Measurements from ENCODE around the gene STAM2.

Gene STAM2

GRCh38 chr2:152089238-152089637 lies 86.3 kb downstream of the STAM2 start:
- CTCF ChIA-PET = interaction anchor here (0.7 kb wide), 1 partner anchor 547 kb away, joined by 3 read pairs; no protein-coding TSS in a partner anchor
- Mint-ChIP-seq H3K4me3 (no peak overlapping the region), H3K4me1 (no peaks in the 10 kb centered on the region), H3K27me3 (peaks cover 19% of the 10 kb centered on the region), H3K9me3 (no peaks in the 10 kb centered on the region), H3K36me3 (no peaks in the 10 kb centered on the region), H3K27ac (no peak overlapping the region)
- DNase-seq = no peak

GRCh38 chr2:152088006-152088405 lies 87.6 kb downstream of the STAM2 start:
- Mint-ChIP-seq H3K27me3 (peaks cover 12% of the 10 kb centered on the region), H3K4me1 (no peaks in the 10 kb centered on the region), H3K4me3 (no peak overlapping the region), H3K27ac (no peak overlapping the region), H3K9me3 (no peaks in the 10 kb centered on the region), H3K36me3 (no peaks in the 10 kb centered on the region)
- DNase-seq = no peak
- CTCF ChIA-PET = no interaction called here

GRCh38 chr2:152086231-152086630 lies 89.3 kb downstream of the STAM2 start:
- Mint-ChIP-seq H3K4me1 (no peaks in the 10 kb centered on the region), H3K36me3 (no peaks in the 10 kb centered on the region), H3K27ac (no peak overlapping the region), H3K4me3 (no peak overlapping the region), H3K9me3 (no peaks in the 10 kb centered on the region), H3K27me3 (peaks cover 12% of the 10 kb centered on the region)
- no peak for DNase-seq
- CTCF ChIA-PET = no interaction called here

- H3K4me3 Mint-ChIP-seq = no peak overlapping the region
- H3K9me3 Mint-ChIP-seq = no peaks in the 10 kb centered on the region
- CTCF ChIA-PET = interaction anchor here (0.6 kb wide), 1 partner anchor 48 kb away, joined by 3 read pairs; no protein-coding TSS in a partner anchor
- no peaks in the 10 kb centered on the region for H3K4me1 Mint-ChIP-seq
- no peak for DNase-seq
- H3K36me3 Mint-ChIP-seq = no peaks in the 10 kb centered on the region
- H3K27ac Mint-ChIP-seq = no peak overlapping the region
- peaks cover 1% of the 10 kb centered on the region for H3K27me3 Mint-ChIP-seq
Measured at GRCh38 chr2:152084076-152084475, 91.5 kb downstream of the STAM2 start.

GRCh38 chr2:152083202-152083875 lies 92.2 kb downstream of the STAM2 start:
- no peaks in the 10 kb centered on the region for H3K9me3 Mint-ChIP-seq
- no peak for DNase-seq
- CTCF ChIA-PET = no interaction called here
- H3K36me3 Mint-ChIP-seq = no peaks in the 10 kb centered on the region
- H3K4me1 Mint-ChIP-seq = no peaks in the 10 kb centered on the region
- H3K27me3 Mint-ChIP-seq = no peaks in the 10 kb centered on the region
- H3K27ac Mint-ChIP-seq = no peak overlapping the region
- H3K4me3 Mint-ChIP-seq = no peak overlapping the region

- H3K27ac Mint-ChIP-seq = no peak overlapping the region
- no peaks in the 10 kb centered on the region for H3K4me1 Mint-ChIP-seq
- DNase-seq = no peak
- CTCF ChIA-PET = no interaction called here
- H3K4me3 Mint-ChIP-seq = no peak overlapping the region
- H3K9me3 Mint-ChIP-seq = no peaks in the 10 kb centered on the region
- peaks cover 3% of the 10 kb centered on the region for H3K27me3 Mint-ChIP-seq
- H3K36me3 Mint-ChIP-seq = no peaks in the 10 kb centered on the region
Measured at GRCh38 chr2:152078662-152079061, 96.9 kb downstream of the STAM2 start.

- DNase-seq = no peak
- Mint-ChIP-seq H3K4me1 (no peaks in the 10 kb centered on the region), H3K9me3 (no peaks in the 10 kb centered on the region), H3K27me3 (peaks cover 3% of the 10 kb centered on the region), H3K27ac (no peak overlapping the region), H3K4me3 (no peak overlapping the region), H3K36me3 (no peaks in the 10 kb centered on the region)
- CTCF ChIA-PET = no interaction called here
Measured at GRCh38 chr2:152078023-152078422, 97.5 kb downstream of the STAM2 start.

GRCh38 chr2:152075461-152076050 lies 100.0 kb downstream of the STAM2 start:
- Mint-ChIP-seq H3K4me3 (no peak overlapping the region), H3K4me1 (no peaks in the 10 kb centered on the region), H3K27ac (no peak overlapping the region), H3K36me3 (no peaks in the 10 kb centered on the region), H3K9me3 (no peaks in the 10 kb centered on the region), H3K27me3 (peaks cover 3% of the 10 kb centered on the region)
- DNase-seq = no peak
- CTCF ChIA-PET = no interaction called here

GRCh38 chr2:152072011-152072410 lies 103.6 kb downstream of the STAM2 start:
- no peak for DNase-seq
- Mint-ChIP-seq H3K4me3 (no peak overlapping the region), H3K9me3 (no peaks in the 10 kb centered on the region), H3K27me3 (peaks cover 3% of the 10 kb centered on the region), H3K27ac (no peak overlapping the region), H3K36me3 (no peaks in the 10 kb centered on the region), H3K4me1 (no peaks in the 10 kb centered on the region)
- CTCF ChIA-PET = interaction anchor here (0.7 kb wide), 1 partner anchor 526 kb away, joined by 3 read pairs; no protein-coding TSS in a partner anchor

- no peak for DNase-seq
- CTCF ChIA-PET = interaction anchor here (0.7 kb wide), 1 partner anchor 526 kb away, joined by 3 read pairs; no protein-coding TSS in a partner anchor
- no peaks in the 10 kb centered on the region for H3K36me3 Mint-ChIP-seq
- no peak overlapping the region for H3K4me3 Mint-ChIP-seq
- H3K4me1 Mint-ChIP-seq = no peaks in the 10 kb centered on the region
- H3K27ac Mint-ChIP-seq = no peak overlapping the region
- H3K27me3 Mint-ChIP-seq = peaks cover 3% of the 10 kb centered on the region
- no peaks in the 10 kb centered on the region for H3K9me3 Mint-ChIP-seq
Measured at GRCh38 chr2:152071518-152071917, 104.0 kb downstream of the STAM2 start.

- no peak overlapping the region for H3K27ac Mint-ChIP-seq
Measured at GRCh38 chr2:152071092-152071491, 104.5 kb downstream of the STAM2 start.

GRCh38 chr2:152068226-152068625 lies 107.3 kb downstream of the STAM2 start:
- Mint-ChIP-seq H3K36me3 (no peaks in the 10 kb centered on the region), H3K9me3 (no peaks in the 10 kb centered on the region), H3K4me1 (no peaks in the 10 kb centered on the region), H3K4me3 (no peak overlapping the region), H3K27me3 (no peaks in the 10 kb centered on the region), H3K27ac (no peak overlapping the region)
- CTCF ChIA-PET = no interaction called here
- no peak for DNase-seq

More at GRCh38 chr2:152071092-152071491, 104.5 kb downstream of the STAM2 start:
- H3K4me1 Mint-ChIP-seq = no peaks in the 10 kb centered on the region
- H3K9me3 Mint-ChIP-seq = no peaks in the 10 kb centered on the region
- no peaks in the 10 kb centered on the region for H3K36me3 Mint-ChIP-seq
- H3K4me3 Mint-ChIP-seq = no peak overlapping the region
- H3K27me3 Mint-ChIP-seq = peaks cover 3% of the 10 kb centered on the region
- CTCF ChIA-PET = no interaction called here
- no peak for DNase-seq

- no peaks in the 10 kb centered on the region for H3K4me1 Mint-ChIP-seq
- H3K4me3 Mint-ChIP-seq = no peak overlapping the region
- CTCF ChIA-PET = no interaction called here
- no peak overlapping the region for H3K27ac Mint-ChIP-seq
- H3K27me3 Mint-ChIP-seq = peaks cover under 1% of the 10 kb centered on the region
- no peak for DNase-seq
- H3K36me3 Mint-ChIP-seq = no peaks in the 10 kb centered on the region
- H3K9me3 Mint-ChIP-seq = no peaks in the 10 kb centered on the region
Measured at GRCh38 chr2:152067823-152068222, 107.7 kb downstream of the STAM2 start.

All from activated naive CD4-positive, alpha-beta T cell treated with anti-CD3 and anti-CD28 coated beads, Interleukin-2, amount 10 ng/mL, durations not matched to agents 7 days and 5 days (primary cell).